ENCODE measurements around the gene LIPC.

The LIPC gene

DNA sequence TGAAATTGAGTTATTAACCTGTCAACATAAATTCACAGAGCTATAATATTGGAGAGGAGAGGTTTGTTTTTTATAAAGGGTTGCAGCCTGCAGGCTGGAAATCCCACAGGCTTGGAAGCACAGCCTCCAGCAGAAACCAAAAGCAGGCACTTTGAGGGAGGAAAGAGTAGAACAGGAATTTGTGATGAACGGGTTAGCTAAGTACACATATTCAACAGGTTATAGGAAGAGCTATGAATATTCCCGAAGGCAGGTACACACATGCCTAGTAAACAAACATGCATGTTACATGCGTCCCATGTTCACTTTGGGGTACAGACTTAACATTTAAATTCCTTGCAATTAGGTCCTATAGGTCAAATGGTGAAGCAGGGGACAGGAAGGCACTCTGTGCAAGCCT, 25.9 kb upstream of the LIPC start:
- DNase-seq (ENCODE audit: low spot score) = no peak
- no peak for FAIRE-seq

GRCh38 chr15:58406811-58407210, 25.0 kb upstream of the LIPC start:
- DNase-seq (ENCODE audit: low spot score) = no peak
- no peak for FAIRE-seq

- FAIRE-seq = no peak
Observed at GRCh38 chr15:58407236-58407775, 24.5 kb upstream of the LIPC start.

DNA sequence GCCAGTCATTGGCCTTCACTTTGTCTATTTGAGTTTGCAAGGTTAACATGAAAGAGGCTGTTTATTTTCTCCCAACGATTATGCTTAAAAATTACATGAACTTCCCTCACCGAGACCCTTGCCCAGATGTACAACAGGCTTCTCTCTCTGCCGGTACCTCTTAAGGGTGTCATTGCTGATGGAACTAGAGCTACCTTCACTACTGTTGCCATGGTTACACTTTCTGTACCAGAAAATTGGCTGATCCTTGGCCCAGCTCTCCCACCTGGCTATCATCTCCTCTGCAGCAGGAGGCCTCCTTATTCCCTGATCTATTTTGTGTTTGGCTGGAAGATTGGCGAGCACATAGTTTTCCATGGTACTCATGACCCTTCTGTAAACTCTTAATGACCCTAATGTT, 24.0 kb upstream of the LIPC start:
- FAIRE-seq (no peak), DNase-seq (ENCODE audit: low spot score) (no peak)

More at GRCh38 chr15:58407236-58407775, 24.5 kb upstream of the LIPC start:
- no peak for DNase-seq (ENCODE audit: low spot score)

DNA sequence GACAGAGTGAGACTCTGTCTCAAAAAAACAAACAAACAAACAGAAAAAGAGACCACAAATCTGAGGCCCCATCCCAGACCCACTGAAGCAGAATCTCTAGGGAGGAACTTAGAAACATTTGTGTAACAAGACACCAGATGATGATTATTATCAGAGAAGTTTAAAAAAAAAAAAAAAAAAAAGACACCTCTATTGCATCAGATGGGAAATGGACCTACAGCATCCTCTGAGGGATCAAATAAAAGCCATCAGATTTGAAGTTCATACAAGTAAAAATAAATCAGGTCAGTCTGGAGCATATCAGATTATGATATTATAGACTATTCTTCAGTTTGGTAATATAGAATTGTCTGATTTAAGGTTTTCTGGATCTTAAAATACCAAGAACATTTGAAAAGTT, 21.9 kb upstream of the LIPC start:
- DNase-seq (ENCODE audit: low spot score) = no peak
- FAIRE-seq = no peak

DNA sequence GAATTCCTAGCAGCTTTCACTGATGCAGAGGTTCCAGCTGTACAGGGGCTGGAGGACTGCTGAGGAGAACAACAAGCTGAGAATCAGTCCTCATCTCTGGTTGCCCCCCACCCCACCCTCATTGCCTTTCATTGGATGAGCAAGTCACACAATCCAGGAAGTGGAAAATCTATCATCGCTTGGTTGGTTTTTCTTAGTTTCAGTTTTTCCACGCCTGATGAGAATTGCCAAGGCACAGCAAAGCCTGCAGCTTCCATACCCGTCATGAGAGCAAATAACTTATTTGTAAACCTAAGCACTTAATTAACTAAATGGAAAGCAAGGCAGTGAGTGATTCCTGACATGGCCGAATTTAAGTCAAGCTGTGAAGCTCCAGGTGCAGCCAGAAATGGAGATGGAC, 21.4 kb upstream of the LIPC start:
- DNase-seq (ENCODE audit: low spot score) (no peak), FAIRE-seq (no peak)

DNA sequence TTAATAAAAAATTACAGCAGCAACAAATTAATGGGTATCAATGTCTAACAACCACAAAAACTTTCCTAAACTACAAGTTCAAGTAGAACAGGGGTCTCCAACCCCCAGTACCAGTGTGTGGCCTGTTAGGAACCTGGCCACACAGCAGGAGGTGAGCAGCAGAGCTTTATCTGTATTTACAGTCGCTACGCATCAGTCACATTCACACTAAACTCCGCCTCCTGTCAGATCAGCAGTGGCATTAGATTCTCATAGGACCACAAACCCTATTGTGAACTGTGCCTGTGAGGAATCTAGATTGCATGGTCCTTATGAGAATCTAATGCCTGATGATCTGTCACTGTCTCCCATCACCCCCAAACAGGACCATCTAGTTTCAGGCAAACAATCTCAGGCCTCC, 18.5 kb upstream of the LIPC start:
- no peak for DNase-seq (ENCODE audit: low spot score)
- FAIRE-seq = peak; percentile 84

DNA sequence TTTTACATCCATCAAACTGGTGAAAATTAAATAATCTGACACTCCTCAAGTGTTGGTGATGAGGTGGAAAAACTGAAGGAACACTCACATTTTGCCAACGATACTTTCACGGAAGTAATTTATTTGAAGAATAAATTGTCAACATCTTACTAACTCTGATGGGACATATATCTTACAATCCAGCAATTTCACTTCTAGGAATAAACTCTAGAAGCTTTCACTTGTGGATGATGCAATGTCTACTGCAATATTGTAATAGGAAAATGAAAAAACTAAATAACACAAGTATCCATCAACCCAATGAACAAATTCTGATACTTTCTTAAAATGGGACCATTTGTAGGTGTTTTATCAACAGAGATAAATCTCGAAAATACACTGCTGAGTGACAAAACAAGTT, 16.2 kb upstream of the LIPC start:
- FAIRE-seq = no peak
- no peak for DNase-seq (ENCODE audit: low spot score)

- FAIRE-seq = no peak
- DNase-seq (ENCODE audit: low spot score) = no peak
Observed at GRCh38 chr15:58416963-58417362, 14.8 kb upstream of the LIPC start.

DNA sequence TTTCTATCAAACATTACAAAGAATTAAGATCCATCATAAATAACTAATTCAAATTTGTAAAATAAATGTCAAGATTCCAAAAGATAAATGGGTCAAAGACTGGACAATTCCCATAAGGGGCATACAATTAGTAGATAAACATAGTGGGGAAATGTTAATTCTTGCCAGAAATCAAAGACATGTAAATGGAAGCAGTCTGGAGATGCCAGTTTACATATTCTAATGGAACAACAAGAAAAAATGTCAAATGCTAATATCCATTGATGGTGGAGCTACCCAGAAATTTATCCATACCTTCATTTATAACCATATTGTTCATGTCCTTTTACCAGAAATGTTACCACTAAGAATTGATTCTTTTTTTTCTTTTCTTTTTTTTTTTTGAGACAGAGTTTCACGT, 13.7 kb upstream of the LIPC start:
- DNase-seq (ENCODE audit: low spot score) (no peak), FAIRE-seq (no peak)

- FAIRE-seq (peak; percentile 42), DNase-seq (ENCODE audit: low spot score) (no peak)
Observed at GRCh38 chr15:58419803-58420524, 11.8 kb upstream of the LIPC start.

DNA sequence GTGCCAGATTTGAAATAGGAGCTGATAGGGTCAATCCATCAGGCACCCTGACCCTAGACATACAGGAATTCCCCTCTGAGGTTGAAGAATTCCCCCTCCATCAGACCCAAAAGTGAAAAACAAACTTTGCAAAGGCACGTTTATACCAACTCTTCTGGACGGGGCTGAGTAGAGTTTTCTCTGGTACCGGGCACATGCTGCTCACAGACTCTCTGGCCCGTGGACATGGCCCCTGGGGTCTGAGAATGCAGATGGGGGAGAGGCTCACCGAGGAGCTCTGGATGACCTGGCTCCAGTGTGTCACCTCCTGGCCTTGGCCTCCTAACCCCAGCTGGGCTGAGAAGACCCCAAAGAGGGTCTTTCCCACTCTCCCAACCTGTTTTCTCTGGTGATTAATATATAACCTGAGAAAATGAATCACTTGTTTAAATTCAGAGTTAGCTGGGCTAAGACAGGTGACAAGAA, 11.2 kb upstream of the LIPC start:
- no peak for FAIRE-seq

GRCh38 chr15:58423205-58423604, 8.6 kb upstream of the LIPC start:
- FAIRE-seq = no peak
- DNase-seq (ENCODE audit: low spot score) = no peak

More for the DNA sequence above, 11.2 kb upstream of the LIPC start:
- no peak for DNase-seq (ENCODE audit: low spot score)

GRCh38 chr15:58423831-58424608, 7.8 kb upstream of the LIPC start:
- FAIRE-seq = no peak
- no peak for DNase-seq (ENCODE audit: low spot score)

GRCh38 chr15:58424722-58425121, 7.1 kb upstream of the LIPC start:
- FAIRE-seq (no peak), DNase-seq (ENCODE audit: low spot score) (no peak)

- no peak for DNase-seq (ENCODE audit: low spot score)
- FAIRE-seq = no peak
Observed at GRCh38 chr15:58425185-58425584, 6.6 kb upstream of the LIPC start.

- FAIRE-seq (no peak), DNase-seq (ENCODE audit: low spot score) (no peak)
Observed at GRCh38 chr15:58425834-58426233, 6.0 kb upstream of the LIPC start.

GRCh38 chr15:58426501-58426900, 5.3 kb upstream of the LIPC start:
- FAIRE-seq = no peak
- no peak for DNase-seq (ENCODE audit: low spot score)

GRCh38 chr15:58427987-58428386, 3.8 kb upstream of the LIPC start:
- no peak for FAIRE-seq
- DNase-seq (ENCODE audit: low spot score) = no peak

GRCh38 chr15:58430224-58430787, 1.5 kb upstream of the LIPC start:
- DNase-seq (ENCODE audit: low spot score) (no peak), FAIRE-seq (no peak)

GRCh38 chr15:58432401-58432800, 610 bp downstream of the LIPC start:
- no peak for FAIRE-seq
- DNase-seq (ENCODE audit: low spot score) = no peak
